Tibial nerve (tissue), 4 donors: ENCODE results near the gene EMX1. TPM values are rescaled to one million over a fixed set of nuclear protein-coding genes. Genes with fewer than 3 reads are reported as not detected.

Experiments used
- DNase-seq, 2 donors: peaks; one replicate each; pipeline ENCODE4 v3.0.0-alpha.2; 2019; ENCODE audit warnings: low spot score in 2 of 2
- H3K27ac ChIP-seq, 4 donors: fragments of 200-600 bp; sonication (generic) in 3 of 4; one replicate each; pipeline ENCODE4 v1.5.1; 2017 to 2019; ENCODE audit warnings: mild to moderate bottlenecking in 1 of 4
- H3K27me3 ChIP-seq, 2 donors: fragments of 200-600 bp; sonication (generic) in 1 of 2; one replicate each; pipeline versions ENCODE4 v1.5.1 to v1.6.0; 2017 to 2019
- H3K36me3 ChIP-seq, 3 donors: fragments of 200-600 bp; sonication (generic); one replicate each; pipeline ENCODE4 v1.5.1; 2018 to 2019
- H3K4me1 ChIP-seq, 4 donors: fragments of 200-600 bp; sonication (generic) in 3 of 4; one replicate each; pipeline ENCODE4 v1.5.1; 2017 to 2019
- H3K4me3 ChIP-seq, 4 donors: fragments of 200-600 bp; sonication (generic) in 3 of 4; one replicate each; pipeline ENCODE4 v1.5.1; 2017 to 2019; ENCODE audit warnings: mild to moderate bottlenecking in 1 of 4, moderate library complexity in 1 of 4
- H3K9me3 ChIP-seq, 4 donors: fragments of 200-600 bp; sonication (generic) in 3 of 4; one replicate each; pipeline ENCODE4 v1.5.1; 2017 to 2019
- CTCF ChIP-seq, 5 experiments: fragments of 200-600 bp in 3 of 5; fragments of 450-650 bp in 2 of 5; sonication (generic) in 3 of 5; IDR thresholded peaks; one replicate each; pipeline ENCODE4 v1.5.1; 2016 to 2019; ENCODE audit warnings: antibody characterized with exemption in 5 of 5, mild to moderate bottlenecking in 3 of 5, moderate library complexity in 2 of 5
- EP300 ChIP-seq, 2 donors: sonication (generic); formaldehyde crosslinking; IDR thresholded peaks; one replicate each; pipeline ENCODE4 v1.6.1; 2017; ENCODE audit warnings: antibody characterized with exemption in 2 of 2, mild to moderate bottlenecking in 1 of 2
- POLR2A ChIP-seq, 2 donors: fragments of 450-650 bp; IDR thresholded peaks; one replicate each; pipeline ENCODE4 v1.6.1; 2017; ENCODE audit warnings: antibody characterized with exemption in 2 of 2, mild to moderate bottlenecking in 2 of 2, moderate library complexity in 2 of 2
- WGBS, 2 donors: methylation state at CpG; one replicate each; pipeline ENCODE4 v1.1.5; 2018; 5-methylcytosine and 5-hydroxymethylcytosine counted together
- total RNA-seq, 4 donors: library from RNA; depleted of rRNA; stranded (reverse); fragments of >200 nt; gene quantifications; one replicate each; pipeline ENCODE4 v1.1.0, GENCODE V29; 2016

The EMX1 gene
- total RNA-seq, 4 donors from 2014 or later, result not detected

- H3K36me3 ChIP-seq, result peaks cover 0 to 50% (median 0%) of the 10 kb centered on the region in 3 donors
- no peaks in the 10 kb centered on the region for H3K4me1 ChIP-seq
- TF ChIP-seq CTCF (IDR thresholded peaks at IDR 0.05), result no peak
- no peak for TF ChIP-seq POLR2A (IDR thresholded peaks at IDR 0.05)
- TF ChIP-seq EP300 (IDR thresholded peaks at IDR 0.05), result no peak
- H3K4me3 ChIP-seq, result no peak overlapping the region
- H3K9me3 ChIP-seq, result no peaks in the 10 kb centered on the region
- DNase-seq, result no peak
- 89 to 91% methylated on average over 2 of the region's 2 CpGs for WGBS, 2 donors
- H3K27ac ChIP-seq, result no peak overlapping the region
- no peaks in the 10 kb centered on the region for H3K27me3 ChIP-seq
Observed at GRCh38 chr2:72949045-72949444, 31.7 kb downstream of the EMX1 start.

- 86% methylated on average over 4 of the region's 4 CpGs for WGBS, 2 donors
- H3K4me3 ChIP-seq, result no peak overlapping the region
- no peak for TF ChIP-seq EP300 (IDR thresholded peaks at IDR 0.05)
- no peak for TF ChIP-seq POLR2A (IDR thresholded peaks at IDR 0.05)
- no peak overlapping the region for H3K27ac ChIP-seq
- no peaks in the 10 kb centered on the region for H3K4me1 ChIP-seq
- no peaks in the 10 kb centered on the region for H3K9me3 ChIP-seq
- no peaks in the 10 kb centered on the region for H3K27me3 ChIP-seq
- no peak for DNase-seq
- H3K36me3 ChIP-seq, result peaks cover 0 to 48% (median 0%) of the 10 kb centered on the region in 3 donors
Observed at GRCh38 chr2:72949642-72950041, 32.3 kb downstream of the EMX1 start.

GRCh38 chr2:72950558-72951255 is 33.4 kb downstream of the EMX1 start:
- 76 to 81% methylated on average over 7 to 13 of the region's 13 CpGs for WGBS, 2 donors
- H3K36me3 ChIP-seq, result peaks cover 0 to 45% (median 0%) of the 10 kb centered on the region in 3 donors
- no peak overlapping the region for H3K27ac ChIP-seq
- H3K4me3 ChIP-seq, result no peak overlapping the region
- DNase-seq, result no peak
- no peak for TF ChIP-seq POLR2A (IDR thresholded peaks at IDR 0.05)
- TF ChIP-seq CTCF (IDR thresholded peaks at IDR 0.05), result no peak
- no peak for TF ChIP-seq EP300 (IDR thresholded peaks at IDR 0.05)
- no peaks in the 10 kb centered on the region for H3K9me3 ChIP-seq
- no peaks in the 10 kb centered on the region for H3K4me1 ChIP-seq
- H3K27me3 ChIP-seq, result no peaks in the 10 kb centered on the region

GRCh38 chr2:72951303-72952095 is 34.2 kb downstream of the EMX1 start:
- H3K27me3 ChIP-seq, result no peaks in the 10 kb centered on the region
- H3K36me3 ChIP-seq, result peaks cover 0 to 48% (median 0%) of the 10 kb centered on the region in 3 donors
- TF ChIP-seq EP300 (IDR thresholded peaks at IDR 0.05), result no peak
- no peak for TF ChIP-seq POLR2A (IDR thresholded peaks at IDR 0.05)
- TF ChIP-seq CTCF (IDR thresholded peaks at IDR 0.05), result no peak
- no peak for DNase-seq
- H3K9me3 ChIP-seq, result no peaks in the 10 kb centered on the region
- no peak overlapping the region for H3K27ac ChIP-seq
- WGBS, 2 donors, result 78 to 88% methylated on average over 6 to 7 of the region's 8 CpGs
- no peaks in the 10 kb centered on the region for H3K4me1 ChIP-seq
- no peak overlapping the region for H3K4me3 ChIP-seq

- H3K27me3 ChIP-seq, result no peaks in the 10 kb centered on the region
- no peak overlapping the region for H3K4me3 ChIP-seq
- no peak for DNase-seq
- H3K4me1 ChIP-seq, result no peaks in the 10 kb centered on the region
- WGBS, 2 donors, result 86 to 88% methylated on average over 8 of the region's 8 CpGs
- peaks cover 0 to 50% (median 0%) of the 10 kb centered on the region in 3 donors for H3K36me3 ChIP-seq
- TF ChIP-seq EP300 (IDR thresholded peaks at IDR 0.05) (no peak), CTCF (IDR thresholded peaks at IDR 0.05) (no peak), POLR2A (IDR thresholded peaks at IDR 0.05) (no peak)
- no peak overlapping the region for H3K27ac ChIP-seq
- no peaks in the 10 kb centered on the region for H3K9me3 ChIP-seq
Observed at GRCh38 chr2:72952110-72952823, 34.9 kb downstream of the EMX1 start.
